NK-92 (cell line): ENCODE results near the gene OR3A2.
"Not testable (repeated sequence)": the region's sequence is repeated elsewhere in the genome, so short reads cannot be mapped to it uniquely, and the experiment has no call there.

Source experiments
- DNase-seq: peaks from one replicate; lab custom pipeline; 2025; ENCODE audit not compliant: unreplicated experiment; lab: John Stamatoyannopoulos, UW

Gene OR3A2

GRCh38 chr17:3385869-3386816 lies at the start of gene OR3A2:
OR3A2 (minus strand) TSS chr17:3386308.
- DNase-seq: no peak

GRCh38 chr17:3433741-3434140 lies 47.6 kb upstream of the OR3A2 start, which contains the start of gene OR1E2:
OR1E2 (minus strand) TSS chr17:3433841; CDS start chr17:3433841, 0 bp downstream.
- DNase-seq: no peak

GRCh38 chr17:3433215-3433614 lies 47.1 kb upstream of the OR3A2 start:
- not testable (repeated sequence) for DNase-seq

- DNase-seq: no peak
Measured at GRCh38 chr17:3418222-3418621, 32.1 kb upstream of the OR3A2 start.

- DNase-seq: no peak
Measured at GRCh38 chr17:3415610-3416009, 29.5 kb upstream of the OR3A2 start.

- DNase-seq: not testable (repeated sequence)
Measured at GRCh38 chr17:3412216-3412615, 26.1 kb upstream of the OR3A2 start.

- no peak for DNase-seq
Measured at GRCh38 chr17:3411070-3411469, 25.0 kb upstream of the OR3A2 start, which contains the start of gene OR3A3. OR3A3 (plus strand) TSS chr17:3411370.

DNA sequence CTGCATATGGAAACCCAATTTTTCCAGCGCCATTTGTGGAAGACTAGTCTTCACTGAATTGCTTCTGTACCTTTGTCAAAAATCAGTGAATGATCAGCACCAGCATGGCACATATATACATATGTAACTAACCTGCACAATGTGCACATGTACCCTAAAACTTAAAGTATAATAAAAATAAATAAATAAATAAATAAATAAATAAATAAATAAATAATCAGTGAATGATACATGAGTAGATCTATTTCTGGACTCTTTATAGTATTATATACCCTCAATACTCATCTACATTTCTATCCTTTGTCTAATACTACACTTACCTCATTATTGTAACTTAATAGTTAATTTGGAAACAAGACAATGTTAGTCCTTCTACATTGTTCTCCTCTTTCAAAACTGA lies 17.7 kb upstream of the OR3A2 start:
- not testable (repeated sequence) for DNase-seq

DNA sequence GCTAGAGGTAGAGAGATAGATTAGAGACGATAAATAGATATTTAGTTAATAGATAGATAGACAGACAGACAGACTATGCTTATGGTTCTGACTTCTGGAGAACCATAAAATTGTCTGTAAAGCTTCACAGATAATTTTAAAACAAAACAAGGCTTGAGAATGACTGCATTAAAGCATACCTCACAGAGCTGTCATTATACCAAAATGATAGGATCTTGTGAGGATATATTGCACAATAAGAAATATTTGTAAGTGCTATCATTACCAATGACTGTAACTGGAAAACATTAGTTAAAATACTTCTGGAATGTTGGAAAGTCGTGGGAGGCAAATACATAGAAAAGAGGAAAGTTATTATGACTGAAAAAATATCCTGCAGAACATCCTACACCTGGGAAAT lies 15.7 kb upstream of the OR3A2 start:
- no peak for DNase-seq

- DNase-seq: no peak
Measured at GRCh38 chr17:3400055-3400454, 13.9 kb upstream of the OR3A2 start.

GRCh38 chr17:3398310-3398709 lies 12.2 kb upstream of the OR3A2 start, which contains the start of gene OR1E1:
OR1E1 (minus strand) TSS chr17:3398410; CDS start chr17:3398410, 0 bp downstream.
- DNase-seq: no peak

- not testable (repeated sequence) for DNase-seq
Measured at GRCh38 chr17:3397801-3398200, 11.7 kb upstream of the OR3A2 start.

GRCh38 chr17:3389791-3390190 lies 3.7 kb upstream of the OR3A2 start:
- DNase-seq: no peak

DNA sequence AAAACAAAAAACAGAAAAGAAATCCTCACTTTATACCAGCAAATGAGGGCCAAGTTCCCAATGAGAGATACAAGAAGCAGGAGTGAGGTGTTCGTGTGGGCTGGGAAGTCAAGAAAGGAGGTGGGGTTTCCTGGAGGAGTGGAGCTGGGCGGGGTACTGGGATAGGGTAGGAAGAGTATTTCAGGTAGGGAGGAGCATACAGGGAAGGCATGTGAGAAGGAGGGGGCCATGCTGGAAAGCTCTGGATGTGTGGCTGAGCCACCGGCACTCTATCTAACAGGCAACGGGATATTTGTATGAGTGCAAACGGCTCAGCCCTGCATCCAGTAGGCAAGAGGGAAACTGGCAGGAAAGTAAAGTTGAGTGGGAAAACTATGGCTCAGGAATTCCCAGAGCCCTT lies 4.2 kb downstream of the OR3A2 start:
- DNase-seq: no peak

DNA sequence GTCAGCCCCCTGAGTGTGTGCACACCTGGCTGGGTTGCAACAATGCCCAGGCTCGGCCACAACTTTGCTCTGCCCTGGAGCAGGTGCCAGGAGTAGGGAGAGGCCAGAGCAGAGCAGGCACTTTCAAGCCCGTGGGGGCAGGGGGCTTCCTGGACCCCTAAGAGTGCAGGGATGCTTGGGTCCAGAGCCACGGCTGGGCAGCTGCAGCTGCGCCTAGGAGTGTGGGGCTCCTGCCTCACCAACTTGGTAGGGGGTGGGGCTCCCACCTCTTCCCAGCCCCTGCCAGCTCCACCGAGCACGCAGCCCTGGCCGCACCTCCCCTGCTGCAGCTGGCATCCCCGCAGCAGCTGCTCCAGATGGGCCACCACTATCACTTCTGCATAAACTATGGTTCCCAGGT lies 7.8 kb downstream of the OR3A2 start:
- DNase-seq: no peak

DNA sequence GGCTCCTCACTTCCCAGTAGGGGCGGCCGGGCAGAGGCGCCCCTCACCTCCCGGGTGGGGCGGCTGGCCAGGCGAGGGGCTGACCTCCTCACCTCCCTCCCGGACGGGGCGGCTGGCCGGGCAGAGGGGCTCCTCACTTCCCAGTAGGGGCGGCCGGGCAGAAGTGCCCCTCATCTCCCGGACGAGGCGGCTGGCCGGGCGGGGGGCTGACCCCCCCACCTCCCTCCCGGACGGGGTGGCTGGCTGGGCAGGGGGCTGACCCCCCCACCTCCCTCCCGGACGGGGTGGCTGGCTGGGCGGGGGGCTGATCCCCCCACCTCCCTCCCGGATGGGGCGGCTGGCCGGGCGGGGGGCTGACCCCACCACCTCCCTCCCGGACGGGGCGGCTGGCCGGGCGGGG lies 14.9 kb downstream of the OR3A2 start:
- DNase-seq: not testable (repeated sequence)

- DNase-seq: not testable (repeated sequence)
Measured at GRCh38 chr17:3342782-3343181, 43.3 kb downstream of the OR3A2 start.

- DNase-seq: no peak
Measured at GRCh38 chr17:3335876-3336275, 50.2 kb downstream of the OR3A2 start.

DNA sequence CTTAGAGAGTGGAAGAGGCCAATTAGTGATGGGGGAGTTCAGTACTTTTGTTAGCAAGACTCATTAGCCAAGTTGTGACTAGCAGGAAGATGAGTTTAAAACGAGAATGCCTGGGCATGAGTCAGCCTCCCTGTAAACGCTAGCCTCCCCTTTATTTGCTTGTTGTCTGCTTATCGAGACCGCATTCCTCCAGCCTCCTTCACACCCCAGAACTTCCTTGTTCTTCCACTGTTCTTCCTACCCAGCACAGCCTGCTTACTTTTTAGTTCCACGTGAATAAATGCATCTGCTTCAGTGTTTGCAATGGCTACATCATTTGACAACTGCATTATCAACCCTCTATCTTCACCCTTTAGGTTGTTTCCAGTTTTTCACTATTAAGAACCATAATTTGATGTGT lies 67.8 kb downstream of the OR3A2 start:
- DNase-seq: no peak

DNA sequence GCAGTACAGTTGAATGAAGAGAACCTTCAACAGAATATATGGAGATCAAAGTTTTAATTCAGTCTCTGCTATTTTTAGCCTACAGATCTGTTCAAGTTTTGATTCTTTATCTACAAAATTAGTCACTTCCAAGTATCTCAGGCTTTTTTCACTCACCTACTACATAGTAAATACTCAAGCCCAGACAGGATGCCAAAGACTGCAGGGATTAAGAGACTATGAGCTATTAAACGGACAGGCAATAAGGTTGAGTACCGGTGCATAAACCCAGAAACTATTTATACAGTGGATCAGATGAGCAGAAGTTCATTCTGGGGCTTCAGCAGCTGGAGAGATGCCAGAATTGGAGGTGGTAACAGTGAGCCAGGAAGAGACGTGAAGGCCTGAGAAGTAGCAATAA lies 69.3 kb downstream of the OR3A2 start:
- no peak for DNase-seq

- DNase-seq: no peak
Measured at GRCh38 chr17:3308603-3309002, 77.5 kb downstream of the OR3A2 start.

DNA sequence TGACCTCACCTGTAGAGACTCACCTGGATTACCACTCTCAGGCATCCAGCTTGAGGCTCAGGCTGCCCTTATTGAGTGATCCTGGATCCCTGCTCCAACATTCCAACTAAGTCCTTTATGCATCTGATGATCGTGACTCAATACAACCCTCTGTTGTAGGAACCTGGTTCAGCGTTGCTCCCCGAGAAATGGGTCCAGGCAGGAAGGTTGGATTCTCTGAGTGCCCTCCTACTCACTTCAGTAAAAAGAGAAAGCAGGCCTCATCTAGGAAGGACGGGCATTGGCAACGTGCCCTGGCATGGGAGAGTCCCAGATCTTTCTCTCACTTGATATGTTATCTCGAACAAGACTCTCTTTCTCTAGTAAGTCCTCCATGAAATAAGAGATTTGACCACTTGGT lies 87.8 kb downstream of the OR3A2 start, which contains the start of gene OR3A1:
Gene OR3A1 (minus strand): TSS at position 101 of the 400 bp plus-strand sequence. CDS start 5,778 bp downstream, outside the sequence.
- no peak for DNase-seq
